ENCODE data around the gene MICALL2. TPM values are rescaled to one million over a fixed set of nuclear protein-coding genes. Genes with fewer than 3 reads are reported as not detected.

Gene MICALL2
- total RNA-seq, 1 donor from 2014 or later: 14.2 TPM

GRCh38 chr7:1488016-1488415 lies 28.7 kb upstream of the MICALL2 start:
- Histone ChIP-seq H3K4me3 (ENCODE audit: low read depth, low read length) (no peak overlapping the region), H3K27me3 (ENCODE audit: control insufficient read depth, insufficient read depth, low read length) (no peaks in the 10 kb centered on the region), H3K36me3 (ENCODE audit: control insufficient read depth, insufficient read depth, low read length) (peaks cover 42% of the 10 kb centered on the region)
- no peak for TF ChIP-seq CTCF (IDR thresholded peaks at IDR 0.05; ENCODE audit: insufficient read depth, low read length, severe bottlenecking)
- DNase-seq (ENCODE audit: low read depth) (no peak), FAIRE-seq (no peak)

DNA sequence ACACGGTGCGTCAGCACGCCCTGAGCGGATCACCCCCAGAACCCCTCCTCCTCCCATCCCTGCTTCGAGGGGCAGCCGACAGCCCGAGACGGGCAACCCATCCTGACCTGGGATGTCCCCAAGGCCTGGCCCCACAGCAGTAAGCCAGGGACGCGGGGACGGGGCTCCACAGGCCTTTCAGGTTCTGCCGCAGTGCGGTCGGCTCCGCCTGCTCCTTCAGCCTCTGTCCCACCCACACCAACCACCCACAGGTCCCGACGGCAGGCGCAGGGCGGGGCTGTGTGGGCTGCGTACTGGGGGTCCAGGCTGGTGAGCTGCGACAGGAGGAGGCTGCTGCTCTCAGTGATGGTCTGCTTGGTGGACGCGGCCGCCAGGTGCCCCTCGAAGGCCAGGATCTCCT lies 28.2 kb upstream of the MICALL2 start:
- peaks cover 44% of the 10 kb centered on the region for H3K36me3 ChIP-seq (ENCODE audit: control insufficient read depth, insufficient read depth, low read length)
- no peaks in the 10 kb centered on the region for H3K27me3 ChIP-seq (ENCODE audit: control insufficient read depth, insufficient read depth, low read length)
- TF ChIP-seq CTCF (IDR thresholded peaks at IDR 0.05; ENCODE audit: insufficient read depth, low read length, severe bottlenecking): no peak
- DNase-seq (ENCODE audit: low read depth): no peak
- H3K4me3 ChIP-seq (ENCODE audit: low read depth, low read length): no peak overlapping the region
- FAIRE-seq: no peak

DNA sequence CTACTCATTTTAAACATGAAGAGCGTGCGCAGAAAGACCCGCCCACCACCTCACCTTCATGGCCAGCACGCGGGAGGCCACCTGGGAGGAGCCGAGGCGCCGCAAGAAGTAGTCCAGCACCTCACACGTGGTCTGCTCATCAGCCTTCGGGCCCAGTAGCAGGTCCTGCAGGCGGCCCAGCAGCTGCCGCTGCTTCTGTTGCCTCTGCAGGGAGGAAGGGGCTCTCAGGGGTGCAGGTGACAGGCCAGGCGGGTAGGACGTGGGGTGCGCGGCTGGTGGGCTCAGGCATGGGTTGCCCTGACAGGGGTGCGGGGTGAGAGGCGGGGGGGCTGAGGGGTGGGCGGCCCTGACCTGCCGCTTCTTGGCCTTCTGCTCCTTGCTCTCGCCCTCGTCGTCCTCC lies 27.3 kb upstream of the MICALL2 start:
- H3K27me3 ChIP-seq (ENCODE audit: control insufficient read depth, insufficient read depth, low read length): no peaks in the 10 kb centered on the region
- no peak for FAIRE-seq
- peaks cover 45% of the 10 kb centered on the region for H3K36me3 ChIP-seq (ENCODE audit: control insufficient read depth, insufficient read depth, low read length)
- no peak for TF ChIP-seq CTCF (IDR thresholded peaks at IDR 0.05; ENCODE audit: insufficient read depth, low read length, severe bottlenecking)
- DNase-seq (ENCODE audit: low read depth): no peak
- H3K4me3 ChIP-seq (ENCODE audit: low read depth, low read length): no peak overlapping the region

GRCh38 chr7:1485156-1485555 lies 25.9 kb upstream of the MICALL2 start:
- FAIRE-seq (no peak), DNase-seq (ENCODE audit: low read depth) (no peak)
- Histone ChIP-seq H3K4me3 (ENCODE audit: low read depth, low read length) (no peak overlapping the region), H3K27me3 (ENCODE audit: control insufficient read depth, insufficient read depth, low read length) (no peaks in the 10 kb centered on the region), H3K36me3 (ENCODE audit: control insufficient read depth, insufficient read depth, low read length) (peaks cover 40% of the 10 kb centered on the region)
- TF ChIP-seq CTCF (IDR thresholded peaks at IDR 0.05; ENCODE audit: insufficient read depth, low read length, severe bottlenecking): no peak

DNA sequence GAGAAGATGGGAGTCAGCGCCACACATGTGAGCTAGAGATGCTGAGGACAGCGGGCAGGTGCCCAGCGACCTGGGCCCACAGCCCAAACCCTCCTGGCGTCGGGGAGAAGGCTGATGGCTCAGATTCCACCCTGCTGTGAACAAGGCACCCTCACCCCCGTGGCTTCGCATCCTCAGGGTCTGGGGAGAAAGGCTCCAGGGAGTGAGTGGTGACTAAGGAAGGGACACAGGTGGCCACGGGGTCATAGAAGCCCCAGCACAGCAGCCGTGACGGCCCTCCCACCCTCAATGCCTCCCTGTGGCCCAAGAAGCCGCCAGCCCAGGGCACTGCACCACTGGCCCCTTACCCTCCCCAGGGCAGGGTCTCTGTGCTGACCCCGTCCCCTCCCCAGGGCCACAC lies 25.3 kb upstream of the MICALL2 start:
- H3K36me3 ChIP-seq (ENCODE audit: control insufficient read depth, insufficient read depth, low read length): peaks cover 38% of the 10 kb centered on the region

More for the DNA sequence above, 25.3 kb upstream of the MICALL2 start:
- TF ChIP-seq CTCF (IDR thresholded peaks at IDR 0.05; ENCODE audit: insufficient read depth, low read length, severe bottlenecking): no peak
- no peak overlapping the region for H3K4me3 ChIP-seq (ENCODE audit: low read depth, low read length)
- DNase-seq (ENCODE audit: low read depth) (no peak), FAIRE-seq (no peak)
- H3K27me3 ChIP-seq (ENCODE audit: control insufficient read depth, insufficient read depth, low read length): no peaks in the 10 kb centered on the region

All from bronchial epithelial cell (primary cell).